Stimulated activated CD4-positive, alpha-beta T cell treated with anti-CD3 and anti-CD28 coated beads, Interleukin-1b, Interleukin-23, amount 100 ng/mL, for 1 hour (primary cell): ENCODE data around the gene HERC4.
"Not testable (repeated sequence)": the region's sequence is repeated elsewhere in the genome, so short reads cannot be mapped to it uniquely, and the experiment has no call there.

Source experiments
- DNase-seq, 2 donors: peaks; one replicate each; pipeline ENCODE4 v3.0.0-alpha.2; 2020; ENCODE audit warnings: low read depth in 2 of 2

HERC4 gene

GRCh38 chr10:68047554-68048327, 27.3 kb downstream of the HERC4 start:
- no peak for DNase-seq

DNA sequence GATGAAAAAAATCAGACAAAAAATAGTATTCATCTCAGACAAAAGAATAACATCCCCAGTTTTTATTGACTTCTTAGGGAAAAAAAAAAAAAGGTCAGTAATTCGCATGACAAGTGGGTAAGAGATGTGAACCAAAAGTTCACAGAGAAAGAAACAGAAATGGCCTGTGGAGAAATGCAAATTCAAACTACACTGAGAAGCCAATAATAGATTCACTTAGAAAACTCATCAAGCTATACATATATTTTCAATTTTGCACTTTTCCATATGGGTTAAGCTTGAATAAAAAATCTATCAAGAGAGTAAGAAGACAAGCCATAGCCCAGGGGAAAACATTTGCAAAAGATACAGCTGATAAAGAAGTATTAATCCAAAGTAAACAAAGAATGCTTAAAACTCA, 28.0 kb downstream of the HERC4 start:
- no peak for DNase-seq

DNA sequence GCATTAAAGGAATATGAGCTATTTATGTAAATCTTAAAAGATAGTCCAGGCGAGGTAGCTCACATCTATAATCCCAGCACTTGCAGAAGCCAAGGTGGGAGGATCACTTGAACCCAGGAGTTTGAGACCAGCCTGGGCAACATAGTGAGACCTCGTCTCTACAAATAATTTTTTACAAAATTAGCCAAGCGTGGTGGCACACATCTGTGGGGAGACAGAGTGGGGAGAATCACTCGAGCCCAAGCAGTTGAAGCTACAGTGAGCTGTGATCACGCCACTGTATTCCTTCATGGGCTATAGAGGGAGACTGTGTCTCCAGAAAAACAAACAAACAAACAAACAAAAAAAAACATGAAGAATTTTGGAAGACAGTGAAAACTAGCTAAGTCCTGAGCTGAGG, 28.4 kb downstream of the HERC4 start:
- no peak for DNase-seq

DNA sequence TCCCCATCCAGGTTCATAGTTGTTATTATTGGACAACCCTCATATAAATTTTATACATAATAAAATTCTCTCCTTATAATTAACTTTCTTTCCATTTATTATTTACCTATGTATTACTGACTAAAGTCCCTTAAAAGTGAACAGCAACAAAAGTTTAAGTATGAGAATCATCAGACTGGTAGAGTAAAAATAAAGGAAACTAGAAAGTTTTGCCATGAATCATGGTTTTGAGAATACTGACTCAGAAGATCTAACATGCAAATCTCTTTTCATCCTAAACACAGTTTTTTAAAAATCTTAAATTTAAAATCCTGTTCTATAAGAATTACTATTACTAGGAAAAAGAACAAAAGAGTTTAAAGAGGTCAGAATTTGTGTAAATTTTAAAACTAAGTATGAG, 32.1 kb downstream of the HERC4 start:
- DNase-seq = no peak

- DNase-seq = no peak
These were observed 43.0 kb downstream of the HERC4 start for GRCh38 chr10:68032113-68032512.

- DNase-seq = no peak
These were observed 47.7 kb downstream of the HERC4 start for GRCh38 chr10:68027429-68027828.

DNA sequence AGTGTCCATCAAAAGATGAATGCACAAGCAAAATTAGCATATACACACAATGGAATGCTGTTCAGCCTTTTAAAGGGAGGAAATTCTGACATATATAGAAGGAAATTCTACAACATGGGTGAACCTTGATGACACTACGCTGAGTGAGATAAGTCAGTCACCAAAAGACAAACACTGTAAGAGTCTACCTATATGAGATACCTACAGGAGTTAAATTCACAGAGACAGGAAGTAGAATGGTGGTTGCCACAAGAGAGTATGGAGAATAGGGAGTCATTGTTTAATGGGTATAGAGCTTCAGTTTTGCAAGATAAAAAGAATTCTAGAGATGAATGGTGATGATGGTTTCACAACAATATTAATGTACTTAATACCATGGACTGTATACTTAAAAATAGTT, 51.8 kb downstream of the HERC4 start:
- DNase-seq = no peak

- not testable (repeated sequence) for DNase-seq
These were observed 52.8 kb downstream of the HERC4 start for GRCh38 chr10:68022324-68022723.

DNA sequence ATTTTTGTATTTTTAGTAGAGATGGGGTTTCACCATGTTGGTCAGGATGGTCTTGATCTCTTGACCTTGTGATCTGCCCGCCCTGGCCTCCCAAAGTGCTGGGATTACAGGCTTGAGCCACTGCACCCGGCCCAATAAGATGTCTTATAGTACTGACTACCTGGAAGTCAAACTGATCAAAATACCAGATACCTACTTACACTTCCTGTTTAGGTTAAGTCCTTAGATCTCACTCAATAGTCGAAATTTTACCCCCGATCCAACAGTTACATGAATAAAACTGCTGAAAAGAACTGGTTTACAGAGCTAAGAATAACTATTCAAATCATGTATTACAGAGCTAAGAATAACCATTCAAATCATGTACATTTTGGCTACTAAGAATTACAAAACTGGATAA, 58.6 kb downstream of the HERC4 start:
- not testable (repeated sequence) for DNase-seq

DNA sequence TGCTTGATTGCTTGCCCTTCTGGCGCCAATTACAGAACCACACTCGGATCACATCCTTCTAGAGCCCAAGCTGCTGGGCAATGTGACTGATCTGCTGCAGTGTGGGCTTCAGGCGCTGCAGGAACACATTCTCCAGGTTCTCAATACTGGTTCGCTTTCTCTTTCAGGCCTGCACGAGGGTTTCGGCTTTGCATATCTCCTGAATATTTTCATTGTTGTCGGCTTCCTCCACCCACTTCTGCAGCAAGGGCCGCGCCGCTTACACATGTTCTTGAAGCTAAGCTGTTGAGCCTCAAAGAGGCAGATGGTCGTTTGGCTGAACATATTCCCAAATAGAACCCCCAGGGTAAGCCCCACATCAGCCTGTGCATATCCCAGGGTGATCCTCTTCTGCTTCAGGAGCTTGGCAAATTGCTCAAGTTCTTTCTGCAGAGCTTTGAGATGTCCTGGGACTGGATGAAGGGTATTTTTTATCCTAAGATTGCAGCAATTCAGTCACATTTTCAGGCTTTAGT, 64.6 kb downstream of the HERC4 start:
- DNase-seq = no peak

GRCh38 chr10:68007356-68007755, 67.7 kb downstream of the HERC4 start:
- DNase-seq = no peak

DNA sequence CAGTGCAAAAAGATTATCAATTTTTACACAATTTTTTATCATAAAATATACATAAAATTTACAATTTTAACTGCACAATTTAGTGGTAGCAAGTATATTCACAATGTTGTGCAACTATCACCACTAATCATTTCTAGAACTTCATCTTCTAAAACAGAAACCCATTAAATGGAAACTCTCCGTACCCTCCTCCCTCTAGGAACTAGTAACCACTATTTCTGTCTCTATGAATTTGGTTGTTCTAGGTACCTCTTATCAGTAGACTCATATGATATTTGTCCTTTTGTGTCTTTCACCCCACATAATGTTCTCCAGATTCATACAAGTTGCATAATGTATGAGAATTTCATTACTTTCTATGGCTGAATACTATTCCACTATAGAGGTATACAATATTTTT, 73.5 kb downstream of the HERC4 start:
- DNase-seq = no peak

- DNase-seq = no peak
These were observed 74.1 kb downstream of the HERC4 start for GRCh38 chr10:68001000-68001399.

- no peak for DNase-seq
These were observed 85.0 kb downstream of the HERC4 start for GRCh38 chr10:67990093-67990492.

GRCh38 chr10:67988606-67989005, 86.5 kb downstream of the HERC4 start:
- no peak for DNase-seq

GRCh38 chr10:67982603-67983002, 92.5 kb downstream of the HERC4 start:
- DNase-seq = not testable (repeated sequence)

GRCh38 chr10:67978749-67979148, 96.3 kb downstream of the HERC4 start:
- DNase-seq = no peak

- DNase-seq = no peak
These were observed 97.8 kb downstream of the HERC4 start for GRCh38 chr10:67977251-67977650.

DNA sequence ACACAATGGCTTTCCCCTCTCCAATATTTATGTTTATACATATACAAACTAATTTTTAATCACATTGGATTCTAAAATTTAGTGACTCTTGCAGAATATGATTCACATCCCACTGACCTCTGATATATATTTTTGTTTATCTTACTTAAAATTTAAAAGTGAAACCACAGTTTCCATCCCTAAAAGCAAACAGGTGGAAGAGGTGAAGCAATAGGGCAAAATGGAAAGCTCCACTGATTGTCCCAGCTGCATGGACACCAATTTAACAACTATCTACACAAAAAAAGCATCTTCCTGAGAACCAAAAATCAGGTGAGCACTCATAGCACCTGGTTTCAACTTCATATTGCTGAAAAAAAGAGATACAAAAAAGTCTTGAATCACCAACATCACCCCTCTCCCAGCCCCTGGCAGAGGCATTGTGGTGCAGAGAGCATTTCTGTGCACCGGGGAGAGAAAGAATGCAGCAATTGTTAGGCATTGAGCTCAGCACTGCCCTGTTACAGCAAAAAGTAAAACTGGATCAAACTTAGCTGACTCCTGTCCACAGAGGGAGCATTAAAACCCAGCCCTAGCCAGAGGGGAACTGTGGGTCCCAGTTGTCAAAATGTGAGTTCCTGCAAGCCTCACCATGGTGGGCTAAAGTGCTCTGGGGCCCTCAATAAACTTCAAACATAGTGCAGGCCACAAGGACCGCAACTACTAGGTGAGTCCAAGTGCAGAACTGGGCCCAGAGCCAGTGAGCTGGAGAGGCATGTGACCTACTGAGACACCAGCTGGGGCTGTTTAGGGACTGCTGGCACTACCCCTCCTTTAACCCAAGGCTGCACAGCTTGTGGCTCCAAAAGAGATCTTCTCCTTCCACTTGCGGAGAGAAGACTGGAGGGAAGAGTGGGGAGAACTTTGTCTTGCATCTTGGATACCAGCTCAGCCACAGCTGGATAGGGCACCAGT, 98.5 kb downstream of the HERC4 start:
- DNase-seq = no peak

DNA sequence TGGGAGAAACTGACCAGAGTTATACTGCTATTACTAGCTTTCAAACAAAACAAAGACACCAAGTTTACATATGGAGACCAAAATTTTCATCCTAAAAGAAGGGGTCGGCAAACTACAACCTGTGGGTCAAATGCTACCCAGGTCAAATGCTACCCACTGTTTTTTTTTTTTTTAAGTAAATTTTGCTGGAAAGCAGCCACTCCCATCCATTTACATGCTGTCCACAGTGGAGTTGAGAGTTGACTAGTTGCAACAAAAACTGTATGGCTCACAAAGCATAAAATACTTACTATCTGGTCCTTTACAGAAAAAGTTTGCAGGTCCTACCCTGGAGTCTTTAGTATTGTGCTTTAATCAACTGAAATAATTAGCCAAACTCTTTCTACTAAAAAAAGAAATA, 99.2 kb downstream of the HERC4 start:
- no peak for DNase-seq

DNA sequence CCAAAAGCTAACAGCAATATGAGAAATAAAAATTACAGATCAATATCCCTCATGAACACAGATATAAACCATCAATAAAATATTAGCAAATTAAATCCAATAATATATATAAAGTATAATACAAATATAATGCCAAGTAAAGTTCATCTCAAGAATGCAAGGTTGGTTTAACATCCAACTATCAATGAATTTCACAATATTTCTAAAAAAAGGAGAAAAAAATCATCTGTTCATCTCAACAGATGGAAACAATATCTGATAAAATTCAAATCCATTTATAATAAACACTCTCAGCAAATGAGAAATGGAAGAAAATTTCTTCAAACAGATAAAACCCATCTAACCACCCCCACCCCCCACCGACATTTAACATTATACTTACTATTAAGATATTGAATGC, 103.8 kb downstream of the HERC4 start:
- DNase-seq = no peak

DNA sequence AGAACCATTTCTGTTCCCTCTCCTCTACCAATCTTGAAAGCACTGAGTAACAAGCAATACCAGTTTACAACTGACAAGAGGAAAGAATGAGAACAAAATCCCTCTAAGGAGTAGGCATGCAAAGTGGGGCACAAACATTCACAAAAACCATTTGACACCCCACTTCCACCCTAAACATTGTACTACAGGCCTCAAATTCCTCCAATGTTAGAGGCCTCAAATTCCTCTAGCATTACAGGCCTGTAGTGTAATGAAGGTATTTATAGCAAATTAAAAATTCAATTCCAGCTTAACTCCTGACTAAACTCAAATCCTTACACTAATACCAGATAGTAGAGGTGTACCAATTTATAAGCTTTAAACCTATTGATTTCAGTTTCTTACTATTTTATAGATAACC, 105.2 kb downstream of the HERC4 start:
- DNase-seq = no peak

DNA sequence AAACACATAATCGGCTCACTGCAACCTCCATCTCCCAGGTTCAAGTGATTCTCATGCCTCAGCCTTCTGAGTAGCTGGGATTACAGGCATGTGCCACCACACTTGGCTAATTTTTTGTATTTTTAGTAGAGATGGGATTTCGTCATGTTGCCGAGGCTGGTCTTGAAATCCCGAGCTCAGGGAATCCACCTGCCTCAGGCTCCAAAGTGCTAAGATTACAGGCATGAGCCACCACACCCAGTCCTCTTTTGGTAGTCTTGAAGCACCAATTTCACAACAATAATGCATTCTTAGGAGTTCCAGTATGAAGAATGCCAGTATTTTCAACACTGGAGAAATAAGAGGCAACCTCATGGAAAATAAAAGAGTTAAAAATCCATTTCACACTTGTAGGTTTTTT, 109.0 kb downstream of the HERC4 start:
- not testable (repeated sequence) for DNase-seq
